Measurements from ENCODE around the gene NPFF.

- TF ChIP-seq CTCF (IDR thresholded peaks at IDR 0.05) (no peak), POLR2A (IDR thresholded peaks at IDR 0.05) (no peak), POLR2AphosphoS5 (IDR thresholded peaks at IDR 0.05; ENCODE audit: insufficient read depth in 1 of 2, low read depth in 1 of 2) (no peak)
Measured at GRCh38 chr12:53533471-53533870, 26.2 kb upstream of the NPFF start.
